HepG2 (cell line): ENCODE data around the gene ODAD4. TPM values are rescaled to one million over a fixed set of nuclear protein-coding genes. Genes with fewer than 3 reads are reported as not detected.
A peak's percentile ranks its signal among the peaks of the same experiment; 100 is the strongest.

ENCODE experiments used
- CBX2 ChIP-seq, 2 experiments: fragments of 200-600 bp in 1 of 2; sonication (generic); formaldehyde crosslinking in 1 of 2; IDR thresholded peaks; 2 replicates each; pipeline versions ENCODE4 v1.7.0 to v1.8.1; 2018 to 2022; ENCODE audit warnings: low read depth in 2 of 2, low read length in 1 of 2, mild to moderate bottlenecking in 1 of 2, missing genetic modification reagents in 1 of 2
- CEBPB ChIP-seq: IDR thresholded peaks from 2 replicates; pipeline ENCODE4 v1.6.1; 2011; ENCODE audit warnings: low read depth, low read length, improper control_type of control experiment, borderline replicate concordance
- EZH2 ChIP-seq: conservative IDR thresholded peaks from 2 replicates; pipeline ENCODE4 v1.6.1; 2012; ENCODE audit warnings: mild to moderate bottlenecking, low read depth, low read length, moderate library complexity
- FOXO1 ChIP-seq: sonication (generic); formaldehyde crosslinking; IDR thresholded peaks from 2 replicates; pipeline ENCODE4 v1.4.0; 2020; ENCODE audit warnings: missing genetic modification reagents
- GLI4 ChIP-seq: sonication (generic); formaldehyde crosslinking; IDR thresholded peaks from 2 replicates; pipeline ENCODE4 v1.5.1; 2020; ENCODE audit warnings: missing genetic modification reagents, mild to moderate bottlenecking, moderate library complexity, borderline replicate concordance
- HNF1B ChIP-seq: sonication (generic); formaldehyde crosslinking; IDR thresholded peaks from 2 replicates; pipeline ENCODE4 v1.5.1; 2020; ENCODE audit warnings: mild to moderate bottlenecking, moderate library complexity, missing genetic modification reagents
- KMT2A ChIP-seq: sonication (generic); formaldehyde crosslinking; IDR thresholded peaks from 2 replicates; pipeline ENCODE4 v1.4.0; 2020; ENCODE audit warnings: missing genetic modification reagents
- SMAD3 ChIP-seq: sonication (generic); formaldehyde crosslinking; IDR thresholded peaks from 2 replicates; pipeline ENCODE4 v1.4.0; 2020; ENCODE audit warnings: missing genetic modification reagents
- SNRNP70 ChIP-seq: fragments of 200-400 bp; formaldehyde crosslinking; IDR thresholded peaks from 2 replicates; pipeline ENCODE4 v1.6.1; 2017; ENCODE audit warnings: mild to moderate bottlenecking, low read depth, low read length, moderate library complexity
- THRA ChIP-seq: sonication (generic); formaldehyde crosslinking; IDR thresholded peaks from 2 replicates; pipeline ENCODE4 v1.4.0; 2020; ENCODE audit warnings: missing genetic modification reagents, borderline replicate concordance
- ZBTB44 ChIP-seq: sonication (generic); formaldehyde crosslinking; IDR thresholded peaks from 2 replicates; pipeline ENCODE4 v1.4.0; 2020; ENCODE audit warnings: missing genetic modification reagents
- ZNF17 ChIP-seq: sonication (generic); formaldehyde crosslinking; IDR thresholded peaks from 2 replicates; pipeline ENCODE4 v1.5.0; 2020; ENCODE audit warnings: mild to moderate bottlenecking, missing genetic modification reagents
- ZNF557 ChIP-seq: sonication (generic); formaldehyde crosslinking; IDR thresholded peaks from 2 replicates; pipeline ENCODE4 v1.4.0; 2020; ENCODE audit warnings: missing genetic modification reagents
- ZSCAN31 ChIP-seq: sonication (generic); formaldehyde crosslinking; IDR thresholded peaks from 2 replicates; pipeline ENCODE4 v1.5.0; 2020; ENCODE audit warnings: low read depth, mild to moderate bottlenecking, missing genetic modification reagents
- ZUFSP ChIP-seq: sonication (generic); formaldehyde crosslinking; IDR thresholded peaks from 2 replicates; pipeline ENCODE4 v1.9.0; 2021; ENCODE audit warnings: missing genetic modification reagents, mild to moderate bottlenecking, borderline replicate concordance
- polyA plus RNA-seq, 8 experiments: library from polyadenylated mRNA; depleted of rRNA in 3 of 8; stranded (reverse) in 7 of 8; unstranded in 1 of 8; fragments of >200 nt; fragmentation: Illumina TruSeq in 4 of 8; extraction: Trizol in 4 of 8; gene quantifications; 2 replicates each; pipeline versions ENCODE4 v1.2.1 to v1.2.3, GENCODE V29; 2011 to 2016; ENCODE audit warnings: low read depth in 4 of 8, missing spikeins in 1 of 8, mixed read lengths in 1 of 8; ENCODE audit not compliant: insufficient read depth in 1 of 8
- total RNA-seq, 5 experiments: library from RNA; depleted of rRNA; stranded (reverse); fragments of >200 nt; fragmentation: Illumina TruSeq; extraction: Trizol; gene quantifications; 2 replicates each; pipeline ENCODE4 v1.2.3, GENCODE V29; 2016; ENCODE audit warnings: low read depth in 1 of 5
- TF ChIP-seq, protein P1 (sequence below): sonication (generic); formaldehyde crosslinking; conservative IDR thresholded peaks from 2 replicates; pipeline ENCODE4 v1.4.0; 2020; ENCODE audit warnings: mild to moderate bottlenecking, missing genetic modification reagents, moderate library complexity

The ODAD4 gene
- total and polyA plus RNA-seq, 2 of the 13 experiments (the other 11 are each of a cell fraction or from before 2014, with no cell fraction given), result 0.48 to 0.53 TPM

- TF ChIP-seq ZUFSP (CRISPR knock-in tag) (no peak), KMT2A (CRISPR knock-in tag) (no peak; the same call in 1 of the 2 replicates), THRA (CRISPR knock-in tag) (peak; percentile 27; the same call in 1 of the 2 replicates), CBX2 (IDR thresholded peaks at IDR 0.05; ENCODE audit: low read depth, low read length) (no peak), CBX2 (CRISPR knock-in tag; IDR thresholded peaks at IDR 0.05; ENCODE audit: low read depth) (no peak), ZBTB44 (CRISPR knock-in tag) (no peak), SNRNP70 (no peak), ZNF17 (CRISPR knock-in tag) (no peak), SMAD3 (CRISPR knock-in tag) (0 out of 2 replicates have a peak, but pooled peaks have one; percentile 40), HNF1B (peak; percentile 68; the same call in 1 of the 2 replicates), FOXO1 (CRISPR knock-in tag) (no peak), ZNF557 (CRISPR knock-in tag) (no peak), CEBPB (no peak), EZH2 (no peak), ZSCAN31 (CRISPR knock-in tag) (peak; percentile 56; the same call in 1 of the 2 replicates), GLI4 (CRISPR knock-in tag) (no peak)
- TF ChIP-seq, protein P1, sequence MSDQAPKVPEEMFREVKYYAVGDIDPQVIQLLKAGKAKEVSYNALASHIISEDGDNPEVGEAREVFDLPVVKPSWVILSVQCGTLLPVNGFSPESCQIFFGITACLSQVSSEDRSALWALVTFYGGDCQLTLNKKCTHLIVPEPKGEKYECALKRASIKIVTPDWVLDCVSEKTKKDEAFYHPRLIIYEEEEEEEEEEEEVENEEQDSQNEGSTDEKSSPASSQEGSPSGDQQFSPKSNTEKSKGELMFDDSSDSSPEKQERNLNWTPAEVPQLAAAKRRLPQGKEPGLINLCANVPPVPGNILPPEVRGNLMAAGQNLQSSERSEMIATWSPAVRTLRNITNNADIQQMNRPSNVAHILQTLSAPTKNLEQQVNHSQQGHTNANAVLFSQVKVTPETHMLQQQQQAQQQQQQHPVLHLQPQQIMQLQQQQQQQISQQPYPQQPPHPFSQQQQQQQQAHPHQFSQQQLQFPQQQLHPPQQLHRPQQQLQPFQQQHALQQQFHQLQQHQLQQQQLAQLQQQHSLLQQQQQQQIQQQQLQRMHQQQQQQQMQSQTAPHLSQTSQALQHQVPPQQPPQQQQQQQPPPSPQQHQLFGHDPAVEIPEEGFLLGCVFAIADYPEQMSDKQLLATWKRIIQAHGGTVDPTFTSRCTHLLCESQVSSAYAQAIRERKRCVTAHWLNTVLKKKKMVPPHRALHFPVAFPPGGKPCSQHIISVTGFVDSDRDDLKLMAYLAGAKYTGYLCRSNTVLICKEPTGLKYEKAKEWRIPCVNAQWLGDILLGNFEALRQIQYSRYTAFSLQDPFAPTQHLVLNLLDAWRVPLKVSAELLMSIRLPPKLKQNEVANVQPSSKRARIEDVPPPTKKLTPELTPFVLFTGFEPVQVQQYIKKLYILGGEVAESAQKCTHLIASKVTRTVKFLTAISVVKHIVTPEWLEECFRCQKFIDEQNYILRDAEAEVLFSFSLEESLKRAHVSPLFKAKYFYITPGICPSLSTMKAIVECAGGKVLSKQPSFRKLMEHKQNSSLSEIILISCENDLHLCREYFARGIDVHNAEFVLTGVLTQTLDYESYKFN, result no peak
Measured at GRCh38 chr17:41965694-41966462, 35.5 kb downstream of the ODAD4 start (continued).
